OCI-M1 (cell line): ENCODE measurements around the gene BUD13.

ENCODE experiments used
- DNase-seq: peaks from one replicate; lab custom pipeline; 2025; lab: John Stamatoyannopoulos, UW

Gene BUD13

DNA sequence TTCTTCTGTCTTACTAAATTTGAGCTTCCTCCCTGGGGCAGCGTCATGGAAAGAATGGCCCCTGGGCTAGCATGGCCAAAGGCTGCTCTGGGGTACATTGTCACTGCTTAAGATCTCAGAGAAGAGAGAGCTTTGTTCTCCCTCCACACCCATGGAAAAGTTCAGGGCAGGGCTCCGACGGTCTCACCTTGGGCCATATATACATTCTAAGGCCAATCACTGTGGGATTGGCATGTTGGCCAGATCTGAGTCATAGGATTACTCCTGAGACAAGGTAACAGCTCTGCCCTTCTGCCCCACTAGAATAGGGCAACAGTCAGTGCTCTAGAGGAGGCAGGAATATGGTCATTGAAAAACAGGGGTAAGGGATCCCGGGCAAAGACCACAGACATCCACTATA, 56.2 kb downstream of the BUD13 start:
- no peak for DNase-seq

GRCh38 chr11:116715383-116715782, 57.4 kb downstream of the BUD13 start:
- no peak for DNase-seq

DNA sequence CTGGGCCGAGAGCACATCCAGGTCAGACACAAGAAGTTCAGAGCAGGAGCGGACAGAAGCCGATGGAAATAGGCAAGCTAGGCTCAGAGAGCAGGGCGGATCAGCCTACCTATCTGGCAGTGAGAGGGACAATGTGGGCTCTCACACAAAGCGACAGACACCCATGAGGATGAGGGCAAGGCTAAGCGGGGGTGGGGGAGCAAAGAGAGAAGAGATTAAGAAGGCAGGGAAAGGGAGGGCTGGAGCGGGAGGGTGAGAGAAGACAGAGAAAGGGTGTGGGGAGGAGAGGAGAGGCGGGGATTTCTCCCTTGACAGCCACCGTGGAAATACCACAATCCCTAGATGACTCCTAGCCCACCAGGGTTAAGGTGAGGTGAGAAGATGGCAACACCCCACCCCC, 57.9 kb downstream of the BUD13 start:
- DNase-seq = no peak

DNA sequence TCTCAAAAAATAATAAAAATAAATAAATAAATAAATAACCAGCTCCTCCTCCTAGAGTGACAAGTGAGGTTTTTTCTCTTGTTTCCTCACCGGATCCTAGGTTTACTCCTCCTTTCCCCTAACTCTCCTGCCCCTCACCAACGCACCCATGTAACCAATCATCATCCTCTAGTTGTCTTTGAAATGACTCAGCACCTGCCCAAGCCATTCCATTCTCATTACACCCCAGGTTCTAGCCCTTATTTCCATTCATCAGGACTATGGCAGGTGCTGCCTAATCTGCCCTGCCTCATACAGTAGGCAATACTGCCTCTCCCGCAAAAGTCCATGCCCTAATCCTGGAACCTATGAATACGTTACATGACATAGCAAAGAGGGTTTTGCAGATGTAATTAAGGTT, 60.4 kb downstream of the BUD13 start:
- no peak for DNase-seq

DNA sequence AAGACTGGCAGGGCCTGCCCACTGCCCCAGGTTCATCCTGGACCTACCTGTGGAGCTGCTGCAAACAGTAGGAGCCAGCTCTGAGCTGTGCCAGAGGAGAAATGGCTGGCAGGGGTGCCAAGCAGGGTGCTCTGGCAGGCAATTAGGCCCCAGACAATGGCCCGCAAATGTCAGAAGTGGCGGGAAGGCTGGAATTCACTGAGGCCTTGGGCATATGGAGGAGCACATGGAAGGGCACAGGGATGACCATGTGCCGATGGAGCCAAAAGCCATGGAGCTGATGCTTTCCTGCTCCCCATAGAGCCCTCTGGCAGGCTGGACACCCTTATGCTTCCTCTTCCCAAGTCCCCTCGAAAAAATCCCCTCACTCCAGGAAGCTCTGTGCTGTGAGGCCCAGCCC, 62.0 kb downstream of the BUD13 start:
- DNase-seq = no peak

DNA sequence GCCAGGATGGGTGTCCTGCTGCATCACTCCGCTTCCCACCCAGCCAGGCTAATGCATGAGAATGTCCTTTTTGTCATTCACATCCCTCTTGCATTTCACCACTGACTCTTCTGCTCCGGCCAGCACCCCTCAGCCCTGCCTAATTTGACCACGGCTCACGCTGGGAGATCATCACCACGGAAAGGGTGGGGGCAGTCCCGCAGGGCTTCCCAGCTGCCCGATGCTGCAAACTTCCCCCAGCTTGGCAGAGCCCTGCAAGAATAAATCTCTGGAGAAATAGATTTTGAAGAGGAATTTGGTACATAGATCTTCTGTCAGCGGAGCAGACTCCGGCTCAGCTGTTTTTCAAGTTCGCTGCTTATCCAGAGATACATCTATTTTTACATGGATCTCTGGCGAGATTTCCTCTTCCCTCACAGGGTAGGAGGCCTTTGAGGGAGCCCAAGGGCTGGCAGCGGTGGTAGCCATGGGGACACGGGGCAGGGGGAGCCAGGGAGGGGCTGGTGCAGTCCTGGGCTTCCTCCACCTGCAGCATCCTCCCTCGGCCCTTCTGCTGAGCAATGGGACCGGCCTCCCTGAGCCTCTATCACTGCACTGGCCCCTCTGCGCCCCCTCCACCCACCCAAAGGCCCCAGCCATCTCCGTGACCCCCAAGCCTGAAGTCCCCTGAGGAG, 62.6 kb downstream of the BUD13 start:
- no peak for DNase-seq

GRCh38 chr11:116707746-116708145, 65.0 kb downstream of the BUD13 start:
- DNase-seq = no peak

- no peak for DNase-seq
Measured at GRCh38 chr11:116707161-116707629, 65.6 kb downstream of the BUD13 start.

GRCh38 chr11:116703421-116703820, 69.4 kb downstream of the BUD13 start:
- no peak for DNase-seq

- no peak for DNase-seq
Measured at GRCh38 chr11:116702772-116703385, 69.9 kb downstream of the BUD13 start.

DNA sequence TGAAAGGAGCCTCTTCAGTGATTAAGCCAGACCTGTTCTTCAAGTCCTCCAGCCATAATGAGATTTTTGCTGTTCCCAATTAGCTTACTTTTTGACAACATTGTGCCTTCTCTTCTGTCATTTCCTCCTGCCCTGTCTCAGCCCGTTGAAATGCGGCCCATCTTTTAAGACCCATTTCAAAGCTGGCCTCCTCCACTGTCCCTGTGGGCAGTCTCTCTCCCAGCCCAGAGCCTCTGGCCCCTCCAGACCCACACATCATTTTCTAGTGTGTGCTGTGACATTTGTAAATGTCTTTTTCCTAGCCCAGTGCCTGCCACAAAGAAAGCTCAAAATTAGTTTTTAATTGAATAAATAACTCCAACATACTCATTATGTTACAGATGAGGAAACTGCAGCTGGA, 70.9 kb downstream of the BUD13 start:
- no peak for DNase-seq

- DNase-seq = no peak
Measured at GRCh38 chr11:116701297-116701801, 71.4 kb downstream of the BUD13 start.

DNA sequence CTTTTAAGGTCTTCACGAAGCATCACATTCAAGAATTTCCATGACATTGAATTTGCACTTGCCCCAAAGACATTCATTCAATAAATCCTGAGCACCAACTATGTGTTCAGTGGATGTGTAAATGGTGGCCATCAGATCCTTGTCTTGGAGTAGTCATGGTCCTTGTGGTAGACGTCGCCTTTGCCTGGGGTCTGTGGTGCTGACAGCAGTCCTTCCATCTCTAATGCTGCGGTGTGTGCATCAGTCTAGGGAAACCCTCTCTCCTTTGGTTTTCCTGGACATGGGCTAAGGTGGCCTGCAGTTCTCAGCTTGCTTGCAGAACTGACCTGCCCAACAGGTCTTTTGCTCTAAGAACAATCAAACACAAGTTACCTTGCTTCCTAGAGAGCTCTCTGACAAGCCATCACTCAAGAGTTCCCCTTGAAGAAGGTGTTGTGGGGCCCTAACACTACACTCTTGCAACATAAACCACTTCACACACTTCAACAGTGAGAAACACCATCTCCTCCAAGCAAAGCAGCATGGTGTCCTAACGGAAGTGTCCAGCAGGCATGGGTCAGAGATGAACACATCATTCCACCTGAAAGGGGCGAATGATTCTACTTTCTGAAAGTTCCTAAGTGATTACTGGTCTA, 72.1 kb downstream of the BUD13 start:
- no peak for DNase-seq
